Measurements from ENCODE around the gene PAPLN. TPM values are rescaled to one million over a fixed set of nuclear protein-coding genes. Genes with fewer than 3 reads are reported as not detected.

Gene PAPLN
- total and polyA plus RNA-seq, 3 donors from 2014 or later = 12.4 to 33.4 (median 24.5) TPM

DNA sequence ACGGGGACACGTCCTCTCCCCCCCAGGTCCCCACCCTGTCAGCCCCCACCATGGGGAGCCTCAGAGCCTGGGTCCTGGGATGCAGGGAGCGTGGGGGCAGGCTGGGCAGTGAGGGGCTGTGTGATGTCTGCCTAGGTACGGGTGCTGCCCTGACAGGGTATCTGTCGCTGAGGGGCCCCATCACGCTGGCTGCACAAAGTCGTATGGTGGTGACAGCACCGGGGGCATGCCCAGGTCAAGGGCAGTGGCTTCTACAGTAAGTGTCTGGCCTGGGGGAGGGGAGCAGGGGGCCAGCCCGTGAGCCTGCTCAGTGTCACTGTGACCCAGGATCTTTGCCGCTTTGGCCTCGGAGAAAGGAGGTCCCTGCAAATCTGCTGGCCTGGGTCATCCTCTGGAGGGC lies 23.3 kb downstream of the PAPLN start:
- no peaks in the 10 kb centered on the region for H3K36me3 ChIP-seq (ENCODE audit: low read depth, missing control alignments)
- intact Hi-C loops (cut with DNase I; ENCODE audit: low total_unique reads) = no loop called here
- no peaks in the 10 kb centered on the region for H3K9me3 ChIP-seq
- H3K27me3 ChIP-seq = no peaks in the 10 kb centered on the region
- 69 to 86% methylated on average over 3 to 11 of the region's 11 CpGs for WGBS, 2 donors
- TF ChIP-seq POLR2A (IDR thresholded peaks at IDR 0.05) = no peak
- TF ChIP-seq, protein P1, sequence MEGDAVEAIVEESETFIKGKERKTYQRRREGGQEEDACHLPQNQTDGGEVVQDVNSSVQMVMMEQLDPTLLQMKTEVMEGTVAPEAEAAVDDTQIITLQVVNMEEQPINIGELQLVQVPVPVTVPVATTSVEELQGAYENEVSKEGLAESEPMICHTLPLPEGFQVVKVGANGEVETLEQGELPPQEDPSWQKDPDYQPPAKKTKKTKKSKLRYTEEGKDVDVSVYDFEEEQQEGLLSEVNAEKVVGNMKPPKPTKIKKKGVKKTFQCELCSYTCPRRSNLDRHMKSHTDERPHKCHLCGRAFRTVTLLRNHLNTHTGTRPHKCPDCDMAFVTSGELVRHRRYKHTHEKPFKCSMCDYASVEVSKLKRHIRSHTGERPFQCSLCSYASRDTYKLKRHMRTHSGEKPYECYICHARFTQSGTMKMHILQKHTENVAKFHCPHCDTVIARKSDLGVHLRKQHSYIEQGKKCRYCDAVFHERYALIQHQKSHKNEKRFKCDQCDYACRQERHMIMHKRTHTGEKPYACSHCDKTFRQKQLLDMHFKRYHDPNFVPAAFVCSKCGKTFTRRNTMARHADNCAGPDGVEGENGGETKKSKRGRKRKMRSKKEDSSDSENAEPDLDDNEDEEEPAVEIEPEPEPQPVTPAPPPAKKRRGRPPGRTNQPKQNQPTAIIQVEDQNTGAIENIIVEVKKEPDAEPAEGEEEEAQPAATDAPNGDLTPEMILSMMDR (IDR thresholded peaks at IDR 0.05) = no peak
- DNase-seq = no peak
- H3K4me1 ChIP-seq = no peaks in the 10 kb centered on the region
- H3K4me3 ChIP-seq = no peak overlapping the region
- H3K27ac ChIP-seq = no peak overlapping the region

DNA sequence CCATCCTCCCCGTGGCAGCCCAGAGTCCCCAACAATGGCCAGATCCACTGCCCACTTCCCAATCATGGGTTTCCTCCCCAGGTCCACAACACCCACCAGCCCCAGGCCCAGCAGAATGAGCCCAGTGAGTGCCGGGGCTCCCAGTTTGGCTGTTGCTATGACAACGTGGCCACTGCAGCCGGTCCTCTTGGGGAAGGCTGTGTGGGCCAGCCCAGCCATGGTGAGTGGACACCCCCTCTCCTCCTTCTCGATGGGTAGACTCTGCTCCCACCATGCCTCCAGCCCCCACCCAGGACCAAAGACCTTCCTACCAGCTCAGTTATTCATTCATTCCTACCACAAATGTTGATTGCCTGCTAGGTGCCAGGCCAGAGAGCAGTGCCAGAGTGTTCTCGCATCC lies 23.8 kb downstream of the PAPLN start:
- no peak for TF ChIP-seq POLR2A (IDR thresholded peaks at IDR 0.05)
- TF ChIP-seq, protein P1 (IDR thresholded peaks at IDR 0.05) = no peak
- no peaks in the 10 kb centered on the region for H3K36me3 ChIP-seq (ENCODE audit: low read depth, missing control alignments)
- H3K9me3 ChIP-seq = no peaks in the 10 kb centered on the region
- no peaks in the 10 kb centered on the region for H3K4me1 ChIP-seq
- intact Hi-C loops (cut with DNase I; ENCODE audit: low total_unique reads) = no loop called here
- H3K27me3 ChIP-seq = no peaks in the 10 kb centered on the region
- no peak overlapping the region for H3K4me3 ChIP-seq
- H3K27ac ChIP-seq = no peak overlapping the region
- WGBS, 2 donors = 72 to 81% methylated on average over 3 to 6 of the region's 6 CpGs
- no peak for DNase-seq

DNA sequence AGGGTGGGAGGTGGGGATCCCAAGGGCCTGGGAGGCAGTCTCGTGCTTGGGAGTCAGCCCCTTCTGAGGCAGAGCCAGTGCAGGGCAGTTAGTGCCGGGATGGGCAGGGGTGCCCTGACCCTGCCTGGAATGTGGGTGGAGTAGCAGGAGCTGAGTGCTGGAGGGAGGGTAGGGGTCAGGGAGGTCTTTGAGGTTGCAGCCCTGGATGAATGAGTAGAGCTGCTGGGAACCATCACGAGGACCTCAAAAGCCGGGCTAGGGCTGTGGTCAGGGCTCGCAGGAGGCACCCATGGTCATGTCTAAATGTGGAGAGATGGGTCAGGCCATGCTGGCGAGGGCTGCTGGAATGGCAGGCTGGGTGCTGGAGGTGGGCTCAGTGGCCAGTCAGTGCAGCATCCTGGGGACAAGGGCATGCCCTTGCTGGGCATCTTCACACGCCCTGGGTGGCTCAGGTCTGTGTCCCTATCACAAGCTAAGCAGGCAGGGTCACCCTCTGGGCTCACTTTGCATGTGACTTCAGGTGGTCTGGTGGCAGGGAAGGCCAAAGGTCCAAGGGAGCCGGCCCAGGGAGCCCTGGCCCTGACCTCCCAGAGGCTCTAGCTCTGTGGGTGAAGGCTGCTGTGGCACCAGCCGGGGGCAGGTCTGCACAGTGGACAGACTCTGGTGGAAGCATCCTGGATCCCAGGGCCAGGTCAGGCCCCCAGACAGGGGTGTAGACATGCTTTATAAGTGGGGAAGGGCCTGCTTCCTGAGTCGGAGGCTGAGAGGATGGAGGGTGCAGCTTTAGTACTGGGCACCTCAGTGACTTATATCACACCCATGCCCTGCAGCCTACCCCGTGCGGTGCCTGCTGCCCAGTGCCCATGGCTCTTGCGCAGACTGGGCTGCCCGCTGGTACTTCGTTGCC lies 24.5 kb downstream of the PAPLN start:
- Histone ChIP-seq H3K4me3 (no peak overlapping the region), H3K36me3 (ENCODE audit: low read depth, missing control alignments) (no peaks in the 10 kb centered on the region), H3K27me3 (no peaks in the 10 kb centered on the region), H3K27ac (no peak overlapping the region), H3K9me3 (no peaks in the 10 kb centered on the region), H3K4me1 (no peaks in the 10 kb centered on the region)
- 74 to 90% methylated on average over 6 to 15 of the region's 15 CpGs for WGBS, 2 donors
- no peak for TF ChIP-seq POLR2A (IDR thresholded peaks at IDR 0.05)
- TF ChIP-seq, protein P1 (IDR thresholded peaks at IDR 0.05) = no peak
- intact Hi-C loops (cut with DNase I; ENCODE audit: low total_unique reads) = no loop called here
- DNase-seq = no peak

DNA sequence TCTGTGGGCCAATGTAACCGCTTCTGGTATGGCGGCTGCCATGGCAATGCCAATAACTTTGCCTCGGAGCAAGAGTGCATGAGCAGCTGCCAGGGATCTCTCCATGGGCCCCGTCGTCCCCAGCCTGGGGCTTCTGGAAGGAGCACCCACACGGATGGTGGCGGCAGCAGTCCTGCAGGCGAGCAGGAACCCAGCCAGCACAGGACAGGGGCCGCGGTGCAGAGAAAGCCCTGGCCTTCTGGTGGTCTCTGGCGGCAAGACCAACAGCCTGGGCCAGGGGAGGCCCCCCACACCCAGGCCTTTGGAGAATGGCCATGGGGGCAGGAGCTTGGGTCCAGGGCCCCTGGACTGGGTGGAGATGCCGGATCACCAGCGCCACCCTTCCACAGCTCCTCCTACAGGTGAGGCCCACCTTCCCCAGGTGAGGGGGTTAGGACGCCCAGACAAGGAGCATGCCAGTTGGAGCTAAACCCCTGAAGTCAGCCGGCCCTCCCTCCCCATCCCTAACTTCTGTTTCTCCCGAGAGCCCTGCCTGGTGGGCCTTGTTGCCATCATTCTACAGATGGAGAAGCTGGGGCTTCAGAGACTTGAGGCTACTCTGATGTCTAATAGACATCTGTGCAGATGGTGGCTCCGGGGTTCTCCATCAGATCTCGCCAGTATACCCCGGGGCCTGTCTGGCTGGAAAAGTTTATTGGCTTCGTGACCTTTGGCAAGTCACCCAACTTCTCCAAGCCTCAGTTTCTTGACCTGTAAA lies 25.3 kb downstream of the PAPLN start:
- 94 to 95% methylated on average over 12 to 20 of the region's 20 CpGs for WGBS, 2 donors
- no peak for DNase-seq
- H3K36me3 ChIP-seq (ENCODE audit: low read depth, missing control alignments) = no peaks in the 10 kb centered on the region

More for the DNA sequence above, 25.3 kb downstream of the PAPLN start:
- Histone ChIP-seq H3K4me3 (no peak overlapping the region), H3K27ac (no peak overlapping the region), H3K27me3 (no peaks in the 10 kb centered on the region), H3K4me1 (no peaks in the 10 kb centered on the region), H3K9me3 (no peaks in the 10 kb centered on the region)
- TF ChIP-seq, protein P1 (IDR thresholded peaks at IDR 0.05) = no peak
- no peak for TF ChIP-seq POLR2A (IDR thresholded peaks at IDR 0.05)
- intact Hi-C loops (cut with DNase I; ENCODE audit: low total_unique reads) = no loop called here

Measured in testis (tissue), 3 donors.